ENCODE measurements around the gene NUDC. TPM values are rescaled to one million over a fixed set of nuclear protein-coding genes. Genes with fewer than 3 reads are reported as not detected.

Gene NUDC
- total and polyA plus RNA-seq, 10 of the 15 experiments (the other 5 are each of a cell fraction or from before 2014, with no cell fraction given) = 5.5 to 227 (median 67.4) TPM

DNA sequence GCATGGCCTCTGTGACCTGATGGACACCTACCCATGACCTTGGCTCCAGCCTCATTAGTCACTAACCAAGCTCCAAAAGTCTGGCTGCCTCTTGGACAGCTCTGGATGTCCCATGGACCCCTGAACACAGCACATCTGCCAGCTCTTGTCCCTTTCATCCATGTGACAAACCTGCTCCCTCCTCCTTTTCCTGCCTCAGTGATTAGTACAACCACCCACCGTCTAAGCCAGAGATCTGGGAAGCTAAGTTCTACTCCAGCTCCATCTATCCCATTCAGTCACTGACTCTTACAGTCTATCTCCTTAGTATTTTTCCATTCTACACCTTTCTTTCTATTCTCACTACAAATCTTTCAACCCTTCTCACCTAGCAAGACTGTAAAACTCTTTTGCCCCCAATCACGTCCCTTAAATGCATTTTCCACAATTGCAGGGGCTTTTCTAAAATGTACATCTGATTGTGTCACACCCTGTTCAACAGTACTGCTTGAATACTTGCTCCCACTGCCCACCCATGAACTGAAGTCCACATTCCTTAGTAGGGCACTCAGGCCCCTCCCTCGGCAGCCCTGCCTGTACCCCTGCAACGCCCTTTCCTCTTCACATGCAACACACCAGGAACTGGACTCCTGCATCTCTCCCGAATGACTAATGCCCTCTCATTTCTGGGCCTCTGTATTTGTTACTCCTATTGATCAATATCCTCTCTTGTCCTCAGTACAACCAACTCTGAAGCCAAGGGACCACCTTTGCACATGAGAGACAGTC is 38.7 kb upstream of the NUDC start:
- SMC1A ChIA-PET (ENCODE audit: uncharacterized antibody, unreplicated experiment) = interaction anchor here (0.9 to 2.7 kb wide), 3 partner anchors 17 to 281 kb away, joined by 4 to 10 read pairs (median 4); no protein-coding TSS in a partner anchor
- H3K9me3 ChIP-seq (replicated peaks; ENCODE audit: control insufficient read depth, insufficient read depth, low read length) = no peaks in the 10 kb centered on the region
- H3K4me1 ChIP-seq (ENCODE audit: control insufficient read depth, insufficient read depth, low read length) = no peaks in the 10 kb centered on the region
- no peak overlapping the region for H3K9ac ChIP-seq (ENCODE audit: control insufficient read depth, insufficient read depth, low read length)
- RAD21 ChIA-PET (ENCODE audit: unreplicated experiment) = interaction anchor here (1.4 kb wide), 1 partner anchor 92 kb away, joined by 7 read pairs; no protein-coding TSS in a partner anchor
- no peak overlapping the region for H3K4me2 ChIP-seq (ENCODE audit: control insufficient read depth, insufficient read depth)
- no peak overlapping the region for H3K27ac ChIP-seq (ENCODE audit: control insufficient read depth, insufficient read depth)
- intact Hi-C loops (cut with micrococcal nuclease; ENCODE audit: unreplicated experiment) (no loop called here), in situ Hi-C loops (cut with MboI) (no loop called here)
- no peak for FAIRE-seq
- ATAC-seq = no peak
- H3K79me2 ChIP-seq (ENCODE audit: control insufficient read depth, insufficient read depth, low read length) = peaks cover 2% of the 10 kb centered on the region; the same call in 1 of the 2 replicates
- H3K27me3 ChIP-seq (replicated peaks in 1 of 2; ENCODE audit: control insufficient read depth in 2 of 2, insufficient read depth in 2 of 2, low read length in 1 of 2) = no peaks in the 10 kb centered on the region
- BruUV-seq (replicated peaks) = TSS peak; percentile 38
- H2AFZ ChIP-seq (ENCODE audit: control insufficient read depth, low read depth, low read length) = no peak overlapping the region
- WGBS (ENCODE audit: insufficient coverage, insufficient replicate concordance, low lambda C conversion rate, missing lambda C conversion rate) = 88% methylated on average over 5 of the region's 5 CpGs
- H3K36me3 ChIP-seq (ENCODE audit: control insufficient read depth in 2 of 2, insufficient read depth in 2 of 2, low read length in 1 of 2) = peaks cover 17 to 35% of the 10 kb centered on the region in 2 experiments
- CTCF ChIA-PET = interaction anchor here (1.0 to 3.3 kb wide), 5 partner anchors 24 to 284 kb away, joined by 3 to 27 read pairs (median 4); no protein-coding TSS in a partner anchor
- no peaks in the 10 kb centered on the region for H4K20me1 ChIP-seq (ENCODE audit: control insufficient read depth, insufficient read depth)
- H3K4me3 ChIP-seq = no peak overlapping the region
- POLR2A ChIA-PET = interaction anchor here (0.5 to 0.6 kb wide), 2 partner anchors 173 to 1282 kb away, joined by 3 to 6 read pairs; no protein-coding TSS in a partner anchor
- no peak for DNase-seq (ENCODE audit: low read depth, low spot score)
- no peak for TF ChIP-seq RAD21 (IDR thresholded peaks at IDR 0.05; ENCODE audit: insufficient read depth, low read depth, low read length)
- no peak for TF ChIP-seq BACH1 (IDR thresholded peaks at IDR 0.05; ENCODE audit: borderline replicate concordance)
- no peak for TF ChIP-seq CHD2 (IDR thresholded peaks at IDR 0.05; ENCODE audit: borderline replicate concordance, low read depth, low read length)
- TF ChIP-seq ETV6 (conservative IDR thresholded peaks at IDR 0.05 in 1 of 2, IDR thresholded peaks at IDR 0.05 in 1 of 2; ENCODE audit: borderline replicate concordance in 1 of 2, low read depth in 1 of 2) = no peak
- no peak for TF ChIP-seq ZSCAN29 (IDR thresholded peaks at IDR 0.05)
- TF ChIP-seq CREB1 (IDR thresholded peaks at IDR 0.05; ENCODE audit: low read depth) = no peak
- TF ChIP-seq, protein P1, sequence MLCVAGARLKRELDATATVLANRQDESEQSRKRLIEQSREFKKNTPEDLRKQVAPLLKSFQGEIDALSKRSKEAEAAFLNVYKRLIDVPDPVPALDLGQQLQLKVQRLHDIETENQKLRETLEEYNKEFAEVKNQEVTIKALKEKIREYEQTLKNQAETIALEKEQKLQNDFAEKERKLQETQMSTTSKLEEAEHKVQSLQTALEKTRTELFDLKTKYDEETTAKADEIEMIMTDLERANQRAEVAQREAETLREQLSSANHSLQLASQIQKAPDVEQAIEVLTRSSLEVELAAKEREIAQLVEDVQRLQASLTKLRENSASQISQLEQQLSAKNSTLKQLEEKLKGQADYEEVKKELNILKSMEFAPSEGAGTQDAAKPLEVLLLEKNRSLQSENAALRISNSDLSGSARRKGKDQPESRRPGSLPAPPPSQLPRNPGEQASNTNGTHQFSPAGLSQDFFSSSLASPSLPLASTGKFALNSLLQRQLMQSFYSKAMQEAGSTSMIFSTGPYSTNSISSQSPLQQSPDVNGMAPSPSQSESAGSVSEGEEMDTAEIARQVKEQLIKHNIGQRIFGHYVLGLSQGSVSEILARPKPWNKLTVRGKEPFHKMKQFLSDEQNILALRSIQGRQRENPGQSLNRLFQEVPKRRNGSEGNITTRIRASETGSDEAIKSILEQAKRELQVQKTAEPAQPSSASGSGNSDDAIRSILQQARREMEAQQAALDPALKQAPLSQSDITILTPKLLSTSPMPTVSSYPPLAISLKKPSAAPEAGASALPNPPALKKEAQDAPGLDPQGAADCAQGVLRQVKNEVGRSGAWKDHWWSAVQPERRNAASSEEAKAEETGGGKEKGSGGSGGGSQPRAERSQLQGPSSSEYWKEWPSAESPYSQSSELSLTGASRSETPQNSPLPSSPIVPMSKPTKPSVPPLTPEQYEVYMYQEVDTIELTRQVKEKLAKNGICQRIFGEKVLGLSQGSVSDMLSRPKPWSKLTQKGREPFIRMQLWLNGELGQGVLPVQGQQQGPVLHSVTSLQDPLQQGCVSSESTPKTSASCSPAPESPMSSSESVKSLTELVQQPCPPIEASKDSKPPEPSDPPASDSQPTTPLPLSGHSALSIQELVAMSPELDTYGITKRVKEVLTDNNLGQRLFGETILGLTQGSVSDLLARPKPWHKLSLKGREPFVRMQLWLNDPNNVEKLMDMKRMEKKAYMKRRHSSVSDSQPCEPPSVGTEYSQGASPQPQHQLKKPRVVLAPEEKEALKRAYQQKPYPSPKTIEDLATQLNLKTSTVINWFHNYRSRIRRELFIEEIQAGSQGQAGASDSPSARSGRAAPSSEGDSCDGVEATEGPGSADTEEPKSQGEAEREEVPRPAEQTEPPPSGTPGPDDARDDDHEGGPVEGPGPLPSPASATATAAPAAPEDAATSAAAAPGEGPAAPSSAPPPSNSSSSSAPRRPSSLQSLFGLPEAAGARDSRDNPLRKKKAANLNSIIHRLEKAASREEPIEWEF (IDR thresholded peaks at IDR 0.05; ENCODE audit: insufficient replicate concordance, low read depth, low read length) = no peak
- no peak for TF ChIP-seq NBN (IDR thresholded peaks at IDR 0.05)
- TF ChIP-seq, protein P2, sequence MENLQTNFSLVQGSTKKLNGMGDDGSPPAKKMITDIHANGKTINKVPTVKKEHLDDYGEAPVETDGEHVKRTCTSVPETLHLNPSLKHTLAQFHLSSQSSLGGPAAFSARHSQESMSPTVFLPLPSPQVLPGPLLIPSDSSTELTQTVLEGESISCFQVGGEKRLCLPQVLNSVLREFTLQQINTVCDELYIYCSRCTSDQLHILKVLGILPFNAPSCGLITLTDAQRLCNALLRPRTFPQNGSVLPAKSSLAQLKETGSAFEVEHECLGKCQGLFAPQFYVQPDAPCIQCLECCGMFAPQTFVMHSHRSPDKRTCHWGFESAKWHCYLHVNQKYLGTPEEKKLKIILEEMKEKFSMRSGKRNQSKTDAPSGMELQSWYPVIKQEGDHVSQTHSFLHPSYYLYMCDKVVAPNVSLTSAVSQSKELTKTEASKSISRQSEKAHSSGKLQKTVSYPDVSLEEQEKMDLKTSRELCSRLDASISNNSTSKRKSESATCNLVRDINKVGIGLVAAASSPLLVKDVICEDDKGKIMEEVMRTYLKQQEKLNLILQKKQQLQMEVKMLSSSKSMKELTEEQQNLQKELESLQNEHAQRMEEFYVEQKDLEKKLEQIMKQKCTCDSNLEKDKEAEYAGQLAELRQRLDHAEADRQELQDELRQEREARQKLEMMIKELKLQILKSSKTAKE (IDR thresholded peaks at IDR 0.05; ENCODE audit: low read depth, poor library complexity, severe bottlenecking) = no peak
- TF ChIP-seq MXI1 (IDR thresholded peaks at IDR 0.05; ENCODE audit: low read depth, low read length) = no peak
- no peak for TF ChIP-seq SIN3A (IDR thresholded peaks at IDR 0.05; ENCODE audit: low read depth, low read length)
- TF ChIP-seq, protein P3, sequence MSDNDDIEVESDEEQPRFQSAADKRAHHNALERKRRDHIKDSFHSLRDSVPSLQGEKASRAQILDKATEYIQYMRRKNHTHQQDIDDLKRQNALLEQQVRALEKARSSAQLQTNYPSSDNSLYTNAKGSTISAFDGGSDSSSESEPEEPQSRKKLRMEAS (IDR thresholded peaks at IDR 0.05; ENCODE audit: low read depth, low read length) = no peak

Measured in GM12878 (cell line).